Psoas muscle (tissue), 8 donors: ENCODE data around the gene TPD52L3. TPM values are rescaled to one million over a fixed set of nuclear protein-coding genes. Genes with fewer than 3 reads are reported as not detected.

Source experiments
- ATAC-seq, 4 donors: fragments of 200-7000 bp; cut with Tn5 transposase; one replicate each; pipeline ENCODE4 v1.9.1; 2020; ENCODE audit warnings: moderate library complexity in 3 of 4, mild to moderate bottlenecking in 2 of 4
- DNase-seq, 2 donors: peaks; one replicate each; pipeline ENCODE4 v3.0.0-alpha.2; 2020
- H3K27ac ChIP-seq: fragments of 200-600 bp; one replicate; pipeline ENCODE4 v1.8.0; 2022
- H3K27me3 ChIP-seq, 3 donors: fragments of 200-600 bp in 1 of 3; one replicate each; pipeline versions ENCODE4 v1.6.1 to v1.8.0; 2013 to 2022; ENCODE audit warnings: low read length in 2 of 3, mild to moderate bottlenecking in 2 of 3, moderate library complexity in 1 of 3; ENCODE audit not compliant: insufficient read depth in 3 of 3
- H3K36me3 ChIP-seq, 2 donors: fragments of 200-600 bp in 1 of 2; one replicate each; pipeline versions ENCODE4 v1.6.1 to v1.8.0; 2013 to 2022; ENCODE audit warnings: low read depth in 1 of 2, mild to moderate bottlenecking in 1 of 2, moderate library complexity in 1 of 2; ENCODE audit not compliant: insufficient read depth in 1 of 2
- H3K4me1 ChIP-seq: fragments of 200-600 bp; one replicate; pipeline ENCODE4 v1.8.0; 2022
- H3K4me3 ChIP-seq: fragments of 200-600 bp; one replicate; pipeline ENCODE4 v1.8.0; 2022; ENCODE audit warnings: mild to moderate bottlenecking
- H3K9me3 ChIP-seq: fragments of 200-600 bp; one replicate; pipeline ENCODE4 v1.8.0; 2022
- WGBS, 3 donors: extraction: QIAGEN DNeasy Blood & Tissue Kit; methylation state at CpG; one replicate each; pipeline versions ENCODE4 v1.1.6 to v1.1.7; 2013; 5-methylcytosine and 5-hydroxymethylcytosine counted together
- intact Hi-C, 2 donors: fragments of 100-400 bp; cut with DNase I; formaldehyde crosslinking; loops; one replicate each; pipeline versions ENCODE4 v1.11.0 to v1.14.2; 2022
- polyA plus RNA-seq, 3 donors: library from polyadenylated mRNA; stranded (reverse); fragments of 200-250 nt; gene quantifications; one replicate each; pipeline ENCODE4 v1.2.3, GENCODE V29; 2013
- total RNA-seq, 4 donors: library from RNA; stranded (reverse); fragmentation: NEBNext Ultra II Directional in 2 of 4; extraction: Animal tissue kit (Norgen Biotek cat#: 25700) in 2 of 4; gene quantifications; one replicate each; pipeline versions ENCODE4 v1.2.1 to v1.2.4, GENCODE V29; 2021 to 2023
- TF ChIP-seq, protein P1 (sequence below): fragments of 200-600 bp; IDR thresholded peaks from one replicate; pipeline ENCODE4 v1.8.0; 2022; ENCODE audit warnings: antibody characterized with exemption
- donor health status: healthy with polysubstance abuse.
- donor health status: DM: no; HTN: no; CAD: no; lungs with moderate emphysema.
- donor health status: Bipolar disorder and iron deficiency.
- donor health status: healthy.
- donor health status: DM: yes; HTN: yes; CAD: no.
- donor health status: DM: no; HTN: no; CAD: no.
- donor health status: DM: no; HTN: no; CAD: no.
- donor health status: DM: yes; HTN: yes; CAD: no.

The TPD52L3 gene
- total and polyA plus RNA-seq, 7 donors = not detected

DNA sequence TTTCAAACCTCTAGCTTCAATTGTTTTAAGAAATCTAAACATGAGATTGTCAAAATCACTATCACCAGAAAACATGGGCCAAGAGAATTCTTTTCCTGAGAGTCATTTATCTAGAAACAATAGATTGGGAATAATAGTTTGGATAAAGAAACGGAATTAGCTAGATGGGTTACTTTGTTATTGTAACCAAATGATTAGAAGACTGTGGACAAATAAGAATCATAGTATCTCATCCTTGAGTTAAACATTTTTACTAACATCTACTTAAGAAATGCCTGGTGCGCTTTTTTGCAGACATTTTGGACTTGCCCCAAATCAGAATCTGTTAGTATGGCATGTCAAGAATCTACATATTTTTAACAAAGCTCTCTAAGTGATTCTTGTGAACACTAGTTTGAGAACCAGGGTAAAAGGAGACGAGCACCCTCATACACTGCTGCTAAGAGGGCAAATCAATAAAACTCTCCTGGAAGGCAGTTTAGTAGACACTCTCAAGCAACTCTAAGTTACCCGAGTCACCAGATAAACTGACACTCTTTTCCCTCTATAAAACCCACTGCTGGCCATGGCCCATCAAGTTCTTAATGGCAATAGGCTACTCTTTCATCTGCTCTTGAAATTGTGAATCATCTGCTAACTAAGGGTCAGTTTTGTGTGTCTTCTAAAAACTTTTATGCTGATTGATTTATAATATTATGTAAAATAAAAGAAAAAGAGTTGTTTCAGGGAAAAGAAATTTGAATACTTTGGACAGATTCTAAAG lies 39.1 kb downstream of the TPD52L3 start:
- TF ChIP-seq, protein P1, sequence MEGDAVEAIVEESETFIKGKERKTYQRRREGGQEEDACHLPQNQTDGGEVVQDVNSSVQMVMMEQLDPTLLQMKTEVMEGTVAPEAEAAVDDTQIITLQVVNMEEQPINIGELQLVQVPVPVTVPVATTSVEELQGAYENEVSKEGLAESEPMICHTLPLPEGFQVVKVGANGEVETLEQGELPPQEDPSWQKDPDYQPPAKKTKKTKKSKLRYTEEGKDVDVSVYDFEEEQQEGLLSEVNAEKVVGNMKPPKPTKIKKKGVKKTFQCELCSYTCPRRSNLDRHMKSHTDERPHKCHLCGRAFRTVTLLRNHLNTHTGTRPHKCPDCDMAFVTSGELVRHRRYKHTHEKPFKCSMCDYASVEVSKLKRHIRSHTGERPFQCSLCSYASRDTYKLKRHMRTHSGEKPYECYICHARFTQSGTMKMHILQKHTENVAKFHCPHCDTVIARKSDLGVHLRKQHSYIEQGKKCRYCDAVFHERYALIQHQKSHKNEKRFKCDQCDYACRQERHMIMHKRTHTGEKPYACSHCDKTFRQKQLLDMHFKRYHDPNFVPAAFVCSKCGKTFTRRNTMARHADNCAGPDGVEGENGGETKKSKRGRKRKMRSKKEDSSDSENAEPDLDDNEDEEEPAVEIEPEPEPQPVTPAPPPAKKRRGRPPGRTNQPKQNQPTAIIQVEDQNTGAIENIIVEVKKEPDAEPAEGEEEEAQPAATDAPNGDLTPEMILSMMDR = no peak
- intact Hi-C loops = no loop called here
- Histone ChIP-seq H3K4me1 (no peaks in the 10 kb centered on the region), H3K27ac (no peak overlapping the region), H3K9me3 (no peaks in the 10 kb centered on the region), H3K4me3 (no peak overlapping the region), H3K36me3 (peaks cover 0 to under 1% of the 10 kb centered on the region in 2 donors), H3K27me3 (no peaks in the 10 kb centered on the region)
- 55 to 57% (median 56%) methylated on average over 4 of the region's 4 CpGs for WGBS, 3 donors
- no peak for DNase-seq
- no peak for ATAC-seq

DNA sequence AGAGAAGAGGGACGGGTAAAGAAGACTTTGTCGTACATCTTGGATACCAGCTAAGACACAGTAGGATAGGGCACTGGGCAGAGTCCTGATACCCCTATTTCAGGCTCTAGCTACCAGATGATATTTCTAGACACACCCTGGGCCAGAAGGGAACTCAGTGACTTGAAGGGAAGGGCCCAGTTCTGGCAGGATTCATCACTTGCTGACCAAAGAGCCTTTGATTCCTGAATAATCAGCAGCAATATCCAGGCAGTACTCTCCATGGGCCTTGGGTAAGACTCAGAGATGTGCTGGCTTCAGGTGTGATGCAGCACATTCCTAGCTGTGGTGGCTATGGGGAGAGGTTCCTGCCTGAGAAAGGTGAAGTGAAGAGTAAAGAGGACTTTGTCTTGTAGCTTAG lies 40.7 kb downstream of the TPD52L3 start:
- H3K27ac ChIP-seq = no peak overlapping the region
- 91 to 95% (median 95%) methylated on average over 2 of the region's 2 CpGs for WGBS, 3 donors
- H3K4me1 ChIP-seq = no peaks in the 10 kb centered on the region
- ATAC-seq (no peak), DNase-seq (no peak)
- TF ChIP-seq, protein P1 = no peak
- no peaks in the 10 kb centered on the region for H3K27me3 ChIP-seq
- H3K4me3 ChIP-seq = no peak overlapping the region
- intact Hi-C loops = no loop called here
- H3K36me3 ChIP-seq = no peaks in the 10 kb centered on the region
- no peaks in the 10 kb centered on the region for H3K9me3 ChIP-seq

Other genes starting within 250 kb of the TPD52L3 start
- 10 to 100 TPM in 1 of 4 donors, 1 to 10 TPM in 3; 4.0 to 11.5 (median 7.1) TPM for gene IL33, start 112.6 kb upstream of the TPD52L3 start, total RNA-seq
- 1 to 10 TPM; 2.0 to 2.8 (median 2.6) TPM for gene IL33, start 112.6 kb upstream of the TPD52L3 start, polyA plus RNA-seq
- gene UHRF2, start 84.8 kb downstream of the TPD52L3 start, total RNA-seq = 10 to 100 TPM; 12.5 to 18.2 (median 15.2) TPM
- gene UHRF2, start 84.8 kb downstream of the TPD52L3 start, polyA plus RNA-seq = 10 to 100 TPM; 11.2 to 13.3 (median 12.7) TPM